NOMO-1 treated with dmso at 0.1 percent for 144 hours (cell line): ENCODE measurements around the gene POU2F3.

Experiments
- DNase-seq: peaks from one replicate; lab custom pipeline; 2025; ENCODE audit not compliant: unreplicated experiment; lab: John Stamatoyannopoulos, UW

The POU2F3 gene

GRCh38 chr11:120226242-120226641 is 13.7 kb upstream of the POU2F3 start:
- DNase-seq: no peak

- DNase-seq: no peak
These were observed 13.2 kb upstream of the POU2F3 start for GRCh38 chr11:120226714-120227113.

GRCh38 chr11:120227228-120227852 is 12.6 kb upstream of the POU2F3 start:
- no peak for DNase-seq

- DNase-seq: no peak
These were observed 11.1 kb upstream of the POU2F3 start for GRCh38 chr11:120228794-120229384.

GRCh38 chr11:120229451-120230424 is 10.2 kb upstream of the POU2F3 start:
- no peak for DNase-seq

- DNase-seq: no peak
These were observed 9.4 kb upstream of the POU2F3 start for GRCh38 chr11:120230433-120231071.

- no peak for DNase-seq
These were observed 8.0 kb upstream of the POU2F3 start for GRCh38 chr11:120231963-120232362.

GRCh38 chr11:120233207-120233803 is 6.6 kb upstream of the POU2F3 start:
- no peak for DNase-seq

- no peak for DNase-seq
These were observed 4.8 kb upstream of the POU2F3 start for GRCh38 chr11:120235024-120235628.

GRCh38 chr11:120236169-120237107 is 3.5 kb upstream of the POU2F3 start:
- DNase-seq: no peak

GRCh38 chr11:120238968-120239620 is 846 bp upstream of the POU2F3 start:
- DNase-seq: no peak

- DNase-seq: no peak
These were observed 926 bp downstream of the POU2F3 start for GRCh38 chr11:120240866-120241265.

GRCh38 chr11:120241277-120241676 is 1.3 kb downstream of the POU2F3 start:
- no peak for DNase-seq

GRCh38 chr11:120243221-120243620 is 3.3 kb downstream of the POU2F3 start:
- DNase-seq: no peak

GRCh38 chr11:120244476-120245365 is 4.8 kb downstream of the POU2F3 start:
- DNase-seq: no peak

- no peak for DNase-seq
These were observed 5.5 kb downstream of the POU2F3 start for GRCh38 chr11:120245434-120245833.

- DNase-seq: peak; percentile 27
These were observed 8.8 kb downstream of the POU2F3 start for GRCh38 chr11:120248551-120249278.
